Measurements from ENCODE around the gene LIMS4.
A peak's percentile ranks its signal among the peaks of the same experiment; 100 is the strongest.
"Not testable (repeated sequence)": the region's sequence is repeated elsewhere in the genome, so short reads cannot be mapped to it uniquely, and the experiment has no call there.

LIMS4 gene

GRCh38 chr2:110449127-110449947, 23.3 kb downstream of the LIMS4 start:
- not testable (repeated sequence) for DNase-seq

GRCh38 chr2:110446644-110447043, 26.0 kb downstream of the LIMS4 start:
- DNase-seq: not testable (repeated sequence)

- DNase-seq: not testable (repeated sequence)
Measured at GRCh38 chr2:110443305-110444005, 29.2 kb downstream of the LIMS4 start.

- not testable (repeated sequence) for DNase-seq
Measured at GRCh38 chr2:110441905-110442304, 30.7 kb downstream of the LIMS4 start.

GRCh38 chr2:110434565-110434964, 38.1 kb downstream of the LIMS4 start:
- not testable (repeated sequence) for DNase-seq

- DNase-seq: not testable (repeated sequence)
Measured at GRCh38 chr2:110425725-110426124, 46.9 kb downstream of the LIMS4 start.

GRCh38 chr2:110424421-110424820, 48.2 kb downstream of the LIMS4 start:
- peak; percentile 3 for DNase-seq

GRCh38 chr2:110423574-110423962, 49.0 kb downstream of the LIMS4 start:
- DNase-seq: not testable (repeated sequence)

GRCh38 chr2:110422852-110423573, 49.6 kb downstream of the LIMS4 start:
- not testable (repeated sequence) for DNase-seq

GRCh38 chr2:110420641-110421354, 51.8 kb downstream of the LIMS4 start:
- DNase-seq: not testable (repeated sequence)

- not testable (repeated sequence) for DNase-seq
Measured at GRCh38 chr2:110407142-110407541, 65.5 kb downstream of the LIMS4 start.

- not testable (repeated sequence) for DNase-seq
Measured at GRCh38 chr2:110404988-110405387, 67.6 kb downstream of the LIMS4 start.

- not testable (repeated sequence) for DNase-seq
Measured at GRCh38 chr2:110404246-110404645, 68.4 kb downstream of the LIMS4 start.

GRCh38 chr2:110401001-110401618, 71.5 kb downstream of the LIMS4 start:
- not testable (repeated sequence) for DNase-seq

GRCh38 chr2:110399378-110399777, 73.2 kb downstream of the LIMS4 start:
- DNase-seq: not testable (repeated sequence)

GRCh38 chr2:110395990-110396389, 76.6 kb downstream of the LIMS4 start:
- not testable (repeated sequence) for DNase-seq

Measured in activated gamma-delta T cell treated with Interleukin-2 at 50 U/mL for 16 hours (primary cell).